OCI-LY1 (cell line): ENCODE data around the gene BORCS6.

Source experiments
- H2AFZ ChIP-seq: fragments of 200-600 bp; sonication (generic), shearing (Covaris generic); 2 replicates; pipeline ENCODE4 v1.6.0; 2014; ENCODE audit warnings: antibody characterized with exemption, mild to moderate bottlenecking, low read length
- H3F3A ChIP-seq: fragments of 200-600 bp; sonication (generic), shearing (Covaris generic); 2 replicates; pipeline ENCODE4 v1.6.0; 2014; ENCODE audit warnings: mild to moderate bottlenecking, antibody characterized with exemption, low read length, moderate library complexity; ENCODE audit not compliant: insufficient read depth
- H3K27ac ChIP-seq: fragments of 200-600 bp; sonication (generic); 2 replicates; pipeline ENCODE4 v1.5.1; 2014; ENCODE audit warnings: low read length, mixed run types, mild to moderate bottlenecking, low read depth; ENCODE audit not compliant: poor library complexity, severe bottlenecking
- H3K27me3 ChIP-seq: fragments of 200-600 bp; sonication (generic); 2 replicates; pipeline ENCODE4 v1.6.0; 2014; ENCODE audit warnings: antibody characterized with exemption, mild to moderate bottlenecking, low read length, moderate library complexity; ENCODE audit not compliant: insufficient read depth
- H3K36me3 ChIP-seq: fragments of 200-600 bp; sonication (generic); 2 replicates; pipeline ENCODE4 v1.6.1; 2014; ENCODE audit warnings: mild to moderate bottlenecking, antibody characterized with exemption, low read length, moderate library complexity, mixed read lengths; ENCODE audit not compliant: insufficient read depth
- H3K4me1 ChIP-seq: fragments of 200-600 bp; sonication (generic); 2 replicates; pipeline ENCODE4 v1.5.1; 2014; ENCODE audit warnings: mild to moderate bottlenecking, low read length, moderate library complexity; ENCODE audit not compliant: insufficient read depth, severe bottlenecking
- H3K4me2 ChIP-seq: fragments of 200-600 bp; sonication (generic), shearing (Covaris generic); 2 replicates; pipeline ENCODE4 v1.6.1; 2014; ENCODE audit warnings: low read length
- H3K4me3 ChIP-seq: fragments of 200-600 bp; sonication (generic); 2 replicates; pipeline ENCODE4 v1.5.1; 2014; ENCODE audit warnings: low read length, low read depth, mild to moderate bottlenecking, mixed read lengths; ENCODE audit not compliant: poor library complexity, severe bottlenecking
- H3K79me2 ChIP-seq: fragments of 200-600 bp; shearing (Covaris generic); 2 replicates; pipeline ENCODE4 v1.6.1; 2016; ENCODE audit warnings: mixed run types, low read length, mixed read lengths; ENCODE audit not compliant: insufficient read depth
- H3K9ac ChIP-seq: fragments of 200-600 bp; sonication (generic), shearing (Covaris generic); 2 replicates; pipeline ENCODE4 v1.6.1; 2014; ENCODE audit warnings: mild to moderate bottlenecking, low read length, mixed read lengths
- H3K9me2 ChIP-seq: fragments of 200-600 bp; sonication (generic), shearing (Covaris generic); 2 replicates; pipeline ENCODE4 v1.6.1; 2014; ENCODE audit warnings: low read depth, mild to moderate bottlenecking, low read length, mixed read lengths
- H3K9me3 ChIP-seq: fragments of 200-600 bp; shearing (Covaris generic); 2 replicates; pipeline ENCODE4 v1.6.1; 2014; ENCODE audit warnings: low read length, mixed read lengths
- H4K20me1 ChIP-seq: fragments of 200-600 bp; sonication (generic), shearing (Covaris generic); 2 replicates; pipeline ENCODE4 v1.6.0; 2016; ENCODE audit warnings: mild to moderate bottlenecking, low read length; ENCODE audit not compliant: insufficient read depth
- CTCF ChIP-seq: fragments of 200-600 bp; sonication (generic), shearing (Covaris generic); IDR thresholded peaks from 2 replicates; pipeline ENCODE4 v1.5.1; 2017; ENCODE audit warnings: mild to moderate bottlenecking, antibody characterized with exemption, low read length, moderate library complexity, mixed read lengths
- EZH2 ChIP-seq: fragments of 200-600 bp; sonication (generic), shearing (Covaris generic); IDR thresholded peaks from 2 replicates; pipeline ENCODE4 v1.8.0; 2017; ENCODE audit warnings: borderline replicate concordance, mixed run types, mild to moderate bottlenecking, antibody characterized with exemption, low read length, moderate library complexity, mixed read lengths

Gene BORCS6

GRCh38 chr17:8186787-8187516 is 3.0 kb downstream of the BORCS6 start:
- Histone ChIP-seq H4K20me1 (no peaks in the 10 kb centered on the region), H3K27ac (peak overlapping the region; percentile 94), H3K4me3 (peak overlapping the region; percentile 80), H2AFZ (peak overlapping the region; percentile 14; the same call in 1 of the 2 replicates), H3K9me2 (no peaks in the 10 kb centered on the region), H3K36me3 (no peaks in the 10 kb centered on the region), H3K79me2 (no peaks in the 10 kb centered on the region), H3F3A (peaks cover 13% of the 10 kb centered on the region; the same call in 1 of the 2 replicates), H3K9ac (peak overlapping the region; percentile 79), H3K4me2 (peak overlapping the region; percentile 96), H3K4me1 (peaks cover 33% of the 10 kb centered on the region), H3K27me3 (no peaks in the 10 kb centered on the region), H3K9me3 (no peaks in the 10 kb centered on the region)
- peak; percentile 46; the same call in 1 of the 2 replicates for TF ChIP-seq CTCF
- no peak for TF ChIP-seq EZH2

DNA sequence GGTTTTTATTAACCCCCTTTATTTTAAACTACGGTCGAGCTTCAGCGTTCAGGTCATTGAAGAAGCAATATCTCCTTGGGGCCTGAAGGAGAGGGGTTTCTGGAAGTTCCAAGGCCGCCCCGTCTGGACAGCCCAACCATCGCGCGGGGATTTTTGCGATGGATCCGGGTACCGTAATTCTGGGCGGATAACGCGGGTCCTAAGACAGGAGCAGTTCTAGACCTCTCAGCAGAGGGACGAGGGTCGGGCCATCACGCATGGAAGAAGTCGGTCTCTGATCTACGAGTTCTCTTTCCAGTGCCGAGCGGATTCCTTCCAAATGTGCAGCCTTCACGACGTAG is 3.6 kb downstream of the BORCS6 start:
- Histone ChIP-seq H3K27ac (peak overlapping the region; percentile 94), H4K20me1 (no peaks in the 10 kb centered on the region), H3K27me3 (no peaks in the 10 kb centered on the region), H3K4me2 (peak overlapping the region; percentile 96), H2AFZ (peak overlapping the region; percentile 14; the same call in 1 of the 2 replicates), H3K79me2 (no peaks in the 10 kb centered on the region), H3K9me2 (no peaks in the 10 kb centered on the region), H3K4me3 (peak overlapping the region; percentile 80), H3K36me3 (no peaks in the 10 kb centered on the region), H3K4me1 (peaks cover 28% of the 10 kb centered on the region), H3K9me3 (no peaks in the 10 kb centered on the region), H3F3A (peaks cover 11% of the 10 kb centered on the region; the same call in 1 of the 2 replicates), H3K9ac (peak overlapping the region; percentile 79)
- no peak for TF ChIP-seq CTCF
- TF ChIP-seq EZH2, result no peak

GRCh38 chr17:8185582-8186445 is 4.2 kb downstream of the BORCS6 start:
- no peaks in the 10 kb centered on the region for H4K20me1 ChIP-seq
- H3K9ac ChIP-seq, result peak overlapping the region; percentile 79
- H3K4me2 ChIP-seq, result peak overlapping the region; percentile 96
- H3K4me1 ChIP-seq, result peaks cover 24% of the 10 kb centered on the region
- H3K9me2 ChIP-seq, result no peaks in the 10 kb centered on the region
- H3K36me3 ChIP-seq, result no peaks in the 10 kb centered on the region
- H3F3A ChIP-seq, result peaks cover 11% of the 10 kb centered on the region; the same call in 1 of the 2 replicates
- H2AFZ ChIP-seq, result peak overlapping the region; percentile 44; the same call in 1 of the 2 replicates
- no peaks in the 10 kb centered on the region for H3K79me2 ChIP-seq
- peak overlapping the region; percentile 94 for H3K27ac ChIP-seq
- H3K27me3 ChIP-seq, result no peaks in the 10 kb centered on the region
- peak overlapping the region; percentile 80 for H3K4me3 ChIP-seq
- TF ChIP-seq EZH2 (no peak), CTCF (no peak)
- no peaks in the 10 kb centered on the region for H3K9me3 ChIP-seq
